HS-27A (cell line): Measurements from ENCODE around the gene CD9.
"Not testable (repeated sequence)": the region's sequence is repeated elsewhere in the genome, so short reads cannot be mapped to it uniquely, and the experiment has no call there.

ENCODE experiments used
- DNase-seq: peaks from one replicate; pipeline ENCODE4 v3.0.0-alpha.2; 2012; ENCODE audit warnings: low read depth, missing footprints

CD9 gene

GRCh38 chr12:6200256-6201212, at the start of gene CD9:
CD9 (plus strand) TSS chr12:6200400; CDS start chr12:6200500, 100 bp downstream.
- no peak for DNase-seq

- DNase-seq = no peak
These were observed 45.3 kb upstream of the CD9 start for GRCh38 chr12:6154730-6155459.

GRCh38 chr12:6157482-6157881, 42.7 kb upstream of the CD9 start:
- DNase-seq = no peak

GRCh38 chr12:6158255-6158654, 41.9 kb upstream of the CD9 start:
- DNase-seq = no peak

- DNase-seq = no peak
These were observed 41.5 kb upstream of the CD9 start for GRCh38 chr12:6158749-6159148.

GRCh38 chr12:6159166-6160011, 40.8 kb upstream of the CD9 start:
- DNase-seq = not testable (repeated sequence)

- DNase-seq = not testable (repeated sequence)
These were observed 40.1 kb upstream of the CD9 start for GRCh38 chr12:6160049-6160649.

- no peak for DNase-seq
These were observed 38.9 kb upstream of the CD9 start for GRCh38 chr12:6161124-6161882.

- DNase-seq = no peak
These were observed 36.7 kb upstream of the CD9 start for GRCh38 chr12:6163416-6164060.

GRCh38 chr12:6165395-6165794, 34.8 kb upstream of the CD9 start:
- DNase-seq = no peak

GRCh38 chr12:6166808-6167207, 33.4 kb upstream of the CD9 start:
- no peak for DNase-seq

GRCh38 chr12:6167327-6168280, 32.6 kb upstream of the CD9 start:
- DNase-seq = peak; percentile 95

- DNase-seq = no peak
These were observed 28.7 kb upstream of the CD9 start for GRCh38 chr12:6171409-6172015.

- no peak for DNase-seq
These were observed 28.1 kb upstream of the CD9 start for GRCh38 chr12:6172086-6172485.

- DNase-seq = no peak
These were observed 27.3 kb upstream of the CD9 start for GRCh38 chr12:6172862-6173261.

- DNase-seq = no peak
These were observed 22.4 kb upstream of the CD9 start for GRCh38 chr12:6177642-6178358.

GRCh38 chr12:6178981-6179761, 21.0 kb upstream of the CD9 start:
- DNase-seq = no peak
